HG02973 (cell line): ENCODE measurements around the gene KCNH1.

Experiments used
- ATAC-seq: cut with Tn5 transposase; IDR thresholded peaks from one replicate; pipeline ENCODE4 v1.9.1; 2021; ENCODE audit warnings: moderate library complexity; ENCODE audit not compliant: unreplicated experiment

The KCNH1 gene

DNA sequence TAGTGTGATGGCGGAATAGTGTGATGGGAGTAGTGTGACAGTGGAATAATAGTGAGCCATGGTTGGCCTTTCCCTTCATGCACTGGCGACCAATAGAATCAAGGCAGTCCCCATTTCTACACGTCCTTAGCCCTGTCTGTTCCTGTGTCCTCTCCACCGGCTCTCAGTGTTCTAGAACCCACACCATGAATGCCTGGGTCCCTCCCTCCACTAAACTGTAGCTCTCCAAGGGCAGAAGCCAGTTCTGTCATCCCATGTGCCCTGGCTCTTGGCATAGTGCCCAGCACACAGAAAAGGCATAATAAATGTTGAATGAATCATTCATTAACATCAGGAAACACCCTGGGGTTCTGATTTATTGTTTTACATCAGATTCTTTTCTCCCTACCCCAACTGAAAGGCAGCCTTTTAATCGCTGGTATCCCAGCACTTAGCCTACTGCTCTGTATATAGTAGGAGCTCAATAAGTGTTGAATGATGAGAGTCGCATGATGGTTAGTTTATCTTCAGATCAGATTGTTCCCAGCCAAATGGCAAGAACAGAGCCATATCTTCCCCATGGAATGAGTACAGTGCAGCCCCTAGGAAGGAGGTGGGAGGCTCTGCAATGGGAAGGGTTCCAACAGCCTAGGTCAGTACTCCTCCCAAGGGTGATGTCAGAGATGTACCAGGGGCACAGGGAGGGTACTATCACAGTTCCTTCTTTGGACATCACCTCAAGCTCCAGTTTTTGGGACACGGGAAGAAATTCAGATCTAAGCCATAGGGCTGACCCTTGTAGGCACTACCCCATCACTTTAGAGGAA, 479.6 kb downstream of the KCNH1 start:
- ATAC-seq, result no peak

GRCh38 chr1:210653771-210654170, 480.2 kb downstream of the KCNH1 start:
- ATAC-seq, result no peak

DNA sequence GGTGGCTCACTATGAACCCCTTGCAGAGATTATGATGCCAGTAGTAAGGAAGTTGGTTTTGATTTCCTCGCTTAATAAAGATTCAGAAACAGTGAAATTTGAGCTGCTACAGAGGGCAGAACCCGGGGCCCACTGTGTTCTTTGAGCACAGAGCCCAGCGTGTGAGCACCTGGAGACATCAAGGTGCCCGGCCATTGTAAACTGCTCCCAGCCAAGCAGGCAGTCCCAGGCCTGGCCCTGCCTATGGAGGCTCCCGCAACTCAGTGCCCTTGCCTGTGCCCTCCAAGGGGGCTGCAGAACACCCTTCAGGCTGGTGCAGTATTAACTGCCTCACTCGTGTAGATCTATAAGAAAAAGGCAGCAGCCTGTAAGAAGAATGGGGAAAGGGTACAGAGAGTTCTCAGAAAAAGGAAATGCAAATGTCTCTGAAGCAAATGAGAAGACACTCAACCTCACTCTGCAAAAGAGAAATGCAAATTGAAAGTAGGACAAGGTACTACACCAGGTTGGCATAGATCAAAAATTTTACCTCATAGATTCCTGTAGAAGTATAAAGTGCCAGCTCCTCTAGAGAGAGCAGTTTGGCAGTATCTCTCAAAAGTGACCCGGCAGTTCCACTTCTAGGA, 481.5 kb downstream of the KCNH1 start:
- no peak for ATAC-seq

DNA sequence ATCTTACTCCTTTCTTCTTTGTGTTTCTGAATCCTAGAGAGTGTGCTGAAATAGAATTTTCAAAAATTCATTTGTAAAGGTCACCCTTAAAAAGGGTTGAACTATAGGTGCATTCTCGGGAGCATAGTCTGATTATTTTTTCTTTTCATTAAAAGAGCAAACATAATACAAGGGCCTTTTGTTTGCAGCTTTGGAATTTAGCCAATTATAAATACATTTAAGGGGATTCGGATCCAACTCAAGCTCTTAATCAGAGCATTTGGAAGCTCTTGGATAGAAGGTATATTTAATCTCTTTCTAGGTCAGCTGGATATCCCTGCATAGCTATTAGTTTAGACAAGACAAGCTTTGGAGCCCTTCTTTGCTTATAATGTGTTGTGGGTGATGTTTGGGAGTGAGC, 483.5 kb downstream of the KCNH1 start:
- ATAC-seq, result no peak

- no peak for ATAC-seq
These were observed 485.2 kb downstream of the KCNH1 start for GRCh38 chr1:210648588-210649269.

DNA sequence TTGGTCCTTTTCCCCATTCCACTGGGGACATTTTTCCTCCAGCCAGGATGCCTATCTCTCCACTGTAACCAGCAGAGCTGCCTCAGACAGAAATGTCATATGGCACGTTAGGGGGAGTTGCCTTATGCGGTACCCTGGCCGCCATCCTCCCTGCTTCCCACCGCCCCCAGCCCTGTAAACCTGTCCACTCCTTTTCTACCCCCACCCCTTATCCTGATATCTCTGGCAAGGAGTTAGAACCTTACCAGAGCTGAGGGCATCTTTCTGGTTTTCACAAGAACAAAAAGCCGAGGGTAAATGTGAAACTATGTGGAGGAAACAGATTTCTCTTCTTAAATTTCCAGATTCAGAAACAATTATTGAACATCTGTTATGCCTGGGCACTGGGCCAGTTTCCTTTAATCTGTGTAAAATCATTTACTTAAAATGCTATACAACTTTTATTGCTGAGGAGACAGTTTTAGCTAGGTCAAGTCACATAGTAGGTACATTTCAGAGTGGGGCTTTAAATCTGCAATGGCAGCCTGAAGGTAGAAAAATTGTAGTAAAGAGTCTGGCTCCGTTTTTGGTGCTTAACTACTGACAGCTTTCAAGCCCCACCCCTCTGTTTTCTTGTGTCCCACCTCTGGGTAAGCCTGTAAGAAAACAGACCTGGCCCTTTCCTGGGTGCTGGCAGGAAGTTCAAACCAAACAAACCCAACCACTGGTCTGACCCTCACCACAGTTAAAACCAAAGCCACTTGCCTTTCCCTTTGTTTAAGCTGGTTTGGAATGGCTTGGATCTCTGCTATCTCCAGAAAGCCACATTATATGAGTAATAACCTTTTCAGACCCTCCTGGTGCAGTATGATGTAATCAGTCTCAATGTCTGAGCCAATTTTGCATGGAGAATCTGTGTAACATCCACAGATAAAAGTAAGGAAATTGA, 486.3 kb downstream of the KCNH1 start:
- ATAC-seq, result no peak

DNA sequence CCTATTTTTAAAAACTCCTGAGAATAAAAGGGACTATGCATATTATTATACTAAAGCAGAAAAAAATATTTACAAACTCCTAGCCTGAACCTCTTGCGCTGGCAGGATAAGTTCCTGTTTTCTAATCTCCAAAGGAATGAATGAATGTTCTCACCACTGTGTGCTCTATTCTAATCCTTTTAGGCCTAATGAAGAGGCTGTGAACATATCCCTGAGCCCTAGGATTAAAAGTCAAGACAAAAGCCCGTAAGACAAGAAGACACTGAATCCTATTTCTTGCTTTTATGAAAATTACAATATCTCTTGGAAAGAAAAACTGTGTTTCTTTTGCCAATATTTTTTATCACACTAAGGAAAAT, 487.7 kb downstream of the KCNH1 start:
- no peak for ATAC-seq

GRCh38 chr1:210645582-210646257, 488.2 kb downstream of the KCNH1 start:
- no peak for ATAC-seq

DNA sequence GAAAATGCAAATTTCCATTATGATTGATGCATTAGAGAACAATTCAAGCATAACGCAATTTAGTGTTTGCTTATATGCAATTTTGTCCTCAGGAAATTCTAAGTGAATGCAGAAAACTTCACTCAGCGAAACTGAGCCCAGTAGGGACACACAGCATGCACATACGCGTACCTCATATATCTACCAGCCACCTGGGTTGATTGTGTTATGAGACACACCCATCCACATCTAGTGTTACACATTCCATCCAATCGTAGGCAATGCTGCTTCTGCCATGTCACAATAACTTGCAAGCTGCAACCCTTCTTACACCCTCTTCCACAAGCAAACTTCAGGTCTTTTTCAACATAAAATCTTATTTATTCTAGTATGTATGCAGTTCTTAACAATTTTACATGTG, 492.4 kb downstream of the KCNH1 start:
- ATAC-seq, result no peak

DNA sequence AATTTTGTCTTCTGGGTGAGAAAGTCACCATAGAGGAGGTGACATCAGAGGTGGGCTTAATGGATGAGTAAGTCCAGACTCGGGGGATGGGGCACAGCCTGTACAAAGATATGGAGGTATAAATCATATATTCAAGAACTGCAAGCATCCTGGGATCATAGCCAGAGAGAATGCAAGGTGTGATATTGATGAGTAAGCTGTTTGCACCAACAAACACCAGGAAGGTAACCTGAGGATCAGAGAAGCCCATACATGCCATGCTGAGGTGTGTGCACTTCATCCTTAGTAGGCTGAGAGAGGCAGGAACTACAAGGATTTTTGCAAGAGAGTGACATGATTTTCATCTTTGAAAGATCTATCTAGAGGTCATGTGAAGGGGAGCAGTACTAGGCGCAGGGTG, 498.8 kb downstream of the KCNH1 start:
- no peak for ATAC-seq

- ATAC-seq, result no peak
These were observed 500.3 kb downstream of the KCNH1 start for GRCh38 chr1:210633636-210634035.

DNA sequence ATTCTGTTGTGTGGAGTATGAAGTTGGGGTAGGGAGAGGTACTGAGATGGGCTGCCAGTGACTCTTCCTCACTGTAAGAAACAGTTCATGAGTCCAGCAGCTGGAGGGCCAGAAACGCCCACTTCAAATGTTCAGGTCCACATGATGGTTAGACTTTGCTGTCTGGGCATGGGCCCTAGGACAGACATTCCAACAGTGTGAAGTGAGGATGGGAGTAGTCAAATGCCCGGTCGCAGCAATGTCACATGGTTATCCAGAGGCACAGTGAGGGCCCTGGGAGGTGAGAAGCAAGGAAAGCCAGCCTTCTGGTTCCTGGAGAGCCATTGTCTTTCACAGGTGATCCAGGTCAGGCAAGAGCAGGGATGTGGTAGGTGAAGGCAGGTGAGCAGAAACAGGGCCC, 500.8 kb downstream of the KCNH1 start:
- no peak for ATAC-seq

DNA sequence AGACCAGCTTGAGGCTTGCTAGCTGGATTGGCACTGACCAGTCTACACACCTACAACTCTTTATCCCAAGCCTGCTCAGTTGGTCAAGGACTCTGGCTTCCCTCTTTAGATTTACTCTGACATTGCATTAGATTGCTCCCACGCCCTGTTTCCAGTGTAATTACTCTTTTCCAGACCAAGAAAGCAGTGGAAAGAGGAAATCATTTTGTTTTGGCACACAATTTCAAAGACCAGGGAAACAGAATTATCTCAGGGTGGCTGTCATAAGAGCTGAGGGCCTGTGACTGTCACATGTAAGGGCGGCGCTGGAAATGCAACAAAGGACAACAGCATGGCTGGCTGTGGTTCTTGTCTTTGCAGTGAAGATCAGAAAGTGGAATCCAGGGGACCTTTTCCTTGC, 502.5 kb downstream of the KCNH1 start:
- ATAC-seq, result no peak

DNA sequence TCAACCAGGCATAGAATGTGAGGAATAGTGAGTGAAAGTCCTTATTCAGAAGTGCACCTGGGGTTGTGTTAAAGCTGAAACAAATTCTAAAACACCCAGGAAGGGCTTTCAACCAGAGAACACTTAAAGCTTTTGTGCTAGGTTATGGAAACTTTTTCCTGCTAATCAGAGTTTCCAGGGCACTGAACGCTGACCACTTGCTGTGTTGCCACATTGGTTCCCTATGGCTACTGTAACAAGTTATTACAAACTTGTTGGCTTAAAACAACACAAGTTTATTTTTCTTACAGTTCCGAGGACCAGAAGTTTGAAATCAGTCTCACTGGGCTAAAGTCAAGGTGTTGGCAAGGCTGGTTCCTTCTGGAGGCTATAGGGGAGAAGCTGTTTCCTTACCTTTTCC, 504.7 kb downstream of the KCNH1 start:
- no peak for ATAC-seq

GRCh38 chr1:210627755-210628154, 506.2 kb downstream of the KCNH1 start:
- no peak for ATAC-seq
